Measurements from ENCODE around the gene OR6J1.

DNA sequence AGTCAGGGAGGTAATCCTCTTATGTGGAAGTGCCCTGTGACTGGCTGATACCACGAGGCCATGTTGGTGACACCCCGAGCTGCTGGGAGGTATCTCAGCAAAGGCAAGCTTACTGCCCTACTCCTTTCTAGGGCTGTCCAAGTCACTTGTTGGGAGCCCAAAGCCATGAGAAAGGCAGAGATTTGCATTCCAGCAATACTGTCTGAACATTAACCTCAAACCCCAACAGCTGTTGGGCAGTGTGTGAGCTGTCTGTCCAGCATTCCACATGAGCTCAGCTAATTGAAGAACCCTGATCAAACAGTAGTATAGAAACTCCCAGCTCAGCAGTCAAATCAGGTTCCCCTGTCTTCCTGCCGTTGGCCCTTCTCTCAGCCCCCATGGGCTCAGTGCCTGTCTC is 36.9 kb downstream of the OR6J1 start:
- TF ChIP-seq POLR2AphosphoS5 (IDR thresholded peaks at IDR 0.05; ENCODE audit: borderline replicate concordance, low read depth, low read length), result no peak
- TF ChIP-seq EZH2 (IDR thresholded peaks at IDR 0.05), result no peak
- TF ChIP-seq FOXP2 (optimal IDR thresholded peaks at IDR 0.05; ENCODE audit: control extremely low read depth, extremely low read length, insufficient read depth), result no peak
